ENCODE measurements around the gene SPATA21.

DNA sequence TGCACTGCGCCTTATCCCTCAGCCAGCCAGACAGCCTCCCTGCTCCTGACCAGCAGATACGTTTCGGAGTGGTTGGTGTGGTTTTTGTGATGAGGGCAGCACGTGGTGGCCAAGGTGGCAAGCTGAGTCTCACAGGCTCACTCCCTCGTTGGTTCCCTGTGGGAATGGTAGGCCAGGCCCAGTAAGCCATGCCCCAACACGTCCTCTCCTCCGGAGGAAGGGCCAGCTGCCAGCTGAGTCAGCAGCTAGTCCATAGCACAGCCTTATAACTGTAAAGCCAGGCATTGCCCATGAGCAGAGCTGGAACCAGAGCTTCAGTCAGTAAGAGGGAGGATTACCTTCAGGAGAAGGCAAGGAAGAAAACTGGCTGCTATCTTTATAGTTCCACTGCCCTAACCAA is 40.6 kb downstream of the SPATA21 start:
- TF ChIP-seq POLR2A (IDR thresholded peaks at IDR 0.05): no peak
- TF ChIP-seq, protein P1, sequence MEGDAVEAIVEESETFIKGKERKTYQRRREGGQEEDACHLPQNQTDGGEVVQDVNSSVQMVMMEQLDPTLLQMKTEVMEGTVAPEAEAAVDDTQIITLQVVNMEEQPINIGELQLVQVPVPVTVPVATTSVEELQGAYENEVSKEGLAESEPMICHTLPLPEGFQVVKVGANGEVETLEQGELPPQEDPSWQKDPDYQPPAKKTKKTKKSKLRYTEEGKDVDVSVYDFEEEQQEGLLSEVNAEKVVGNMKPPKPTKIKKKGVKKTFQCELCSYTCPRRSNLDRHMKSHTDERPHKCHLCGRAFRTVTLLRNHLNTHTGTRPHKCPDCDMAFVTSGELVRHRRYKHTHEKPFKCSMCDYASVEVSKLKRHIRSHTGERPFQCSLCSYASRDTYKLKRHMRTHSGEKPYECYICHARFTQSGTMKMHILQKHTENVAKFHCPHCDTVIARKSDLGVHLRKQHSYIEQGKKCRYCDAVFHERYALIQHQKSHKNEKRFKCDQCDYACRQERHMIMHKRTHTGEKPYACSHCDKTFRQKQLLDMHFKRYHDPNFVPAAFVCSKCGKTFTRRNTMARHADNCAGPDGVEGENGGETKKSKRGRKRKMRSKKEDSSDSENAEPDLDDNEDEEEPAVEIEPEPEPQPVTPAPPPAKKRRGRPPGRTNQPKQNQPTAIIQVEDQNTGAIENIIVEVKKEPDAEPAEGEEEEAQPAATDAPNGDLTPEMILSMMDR (IDR thresholded peaks at IDR 0.05): no peak

All from thyroid gland (tissue), 4 donors.